Panc1 (cell line): ENCODE measurements around the gene ARFIP1. TPM values are rescaled to one million over a fixed set of nuclear protein-coding genes. Genes with fewer than 3 reads are reported as not detected.

Source experiments
- ATAC-seq: fragments of 200-7000 bp; cut with Tn5 transposase; 2 replicates; pipeline ENCODE4 v1.9.1; 2020; ENCODE audit warnings: mild to moderate bottlenecking, moderate library complexity
- BruUV-seq: library from RNA; stranded (reverse); fragments of 400-500 nt; replicated peaks from 2 replicates; lab custom pipeline; 2021; lab: Mats Ljungman, UMichigan
- CTCF ChIA-PET: fragments of 300-600 bp; sonication (Branson Sonifier 250); formaldehyde crosslinking; loops from one replicate; lab custom pipeline; 2022; ENCODE audit warnings: antibody characterized with exemption; lab: Charles Lee
- POLR2A ChIA-PET: fragments of 300-600 bp; sonication (Branson Sonifier 250); formaldehyde crosslinking; loops from one replicate; lab custom pipeline; 2022; ENCODE audit warnings: antibody characterized with exemption; lab: Charles Lee
- DNase-seq: peaks from one replicate; pipeline ENCODE4 v3.0.0-alpha.2; 2010; ENCODE audit warnings: low read depth, low spot score
- H3K27ac ChIP-seq: 2 replicates; pipeline ENCODE4 v1.5.1; 2011; ENCODE audit warnings: mild to moderate bottlenecking, low read length, inconsistent platforms
- H3K27me3 ChIP-seq: fragments of 200-500 bp; sonication (Bioruptor generic); 2 replicates; pipeline ENCODE4 v1.6.0; 2014; ENCODE audit warnings: low read length, inconsistent platforms; ENCODE audit not compliant: control insufficient read depth, insufficient read depth
- H3K36me3 ChIP-seq: fragments of 200-500 bp; sonication (Bioruptor generic); 2 replicates; pipeline ENCODE4 v1.5.1; 2014; ENCODE audit warnings: inconsistent platforms, mild to moderate bottlenecking, low read length, moderate library complexity; ENCODE audit not compliant: control insufficient read depth, insufficient read depth
- H3K4me1 ChIP-seq: 2 replicates; pipeline ENCODE4 v1.5.1; 2011; ENCODE audit warnings: inconsistent platforms, mild to moderate bottlenecking, low read length, moderate library complexity; ENCODE audit not compliant: control insufficient read depth, insufficient read depth
- H3K4me3 ChIP-seq, 2 experiments: 2 replicates each; pipeline ENCODE4 v1.5.1; 2011 to 2012; ENCODE audit warnings: low read depth in 2 of 2, low read length in 2 of 2, mild to moderate bottlenecking in 2 of 2, inconsistent platforms in 1 of 2, moderate library complexity in 1 of 2
- H3K9me3 ChIP-seq: fragments of 200-500 bp; sonication (Bioruptor generic); 2 replicates; pipeline ENCODE4 v1.5.1; 2014; ENCODE audit warnings: low read depth, mild to moderate bottlenecking, inconsistent platforms, low read length, moderate library complexity; ENCODE audit not compliant: control insufficient read depth, insufficient read depth
- CTCF ChIP-seq: fragments of 450-650 bp; IDR thresholded peaks from 2 replicates; pipeline ENCODE4 v1.5.1; 2017; ENCODE audit warnings: mild to moderate bottlenecking
- POLR2AphosphoS5 ChIP-seq: IDR thresholded peaks from 2 replicates; pipeline ENCODE4 v1.6.1; 2012; ENCODE audit warnings: mild to moderate bottlenecking, low read depth, low read length, moderate library complexity
- REST ChIP-seq, 2 experiments: IDR thresholded peaks; 2 replicates each; pipeline ENCODE4 v1.6.1; 2011 to 2012; ENCODE audit warnings: low read depth in 2 of 2, control low read depth in 1 of 2, low read length in 1 of 2, mild to moderate bottlenecking in 1 of 2, moderate library complexity in 1 of 2; ENCODE audit not compliant: insufficient read depth in 1 of 2
- SIN3A ChIP-seq: IDR thresholded peaks from 2 replicates; pipeline ENCODE4 v1.6.1; 2012; ENCODE audit warnings: low read depth, mild to moderate bottlenecking, low read length, moderate library complexity, borderline replicate concordance; ENCODE audit not compliant: insufficient read depth
- TCF7L2 ChIP-seq: IDR thresholded peaks from 2 replicates; pipeline ENCODE4 v1.6.1; 2011; ENCODE audit warnings: mild to moderate bottlenecking, low read depth, low read length, inconsistent platforms
- in situ Hi-C: cut with HindIII; loops from 2 replicates; pipeline ENCODE4 v1.10.0; 2016; ENCODE audit warnings: low sequenced_read_pairs, low pct_unique_long_range_greater_than_20kb
- intact Hi-C: fragments of 100-400 bp; cut with micrococcal nuclease; formaldehyde crosslinking; loops from one replicate; pipeline ENCODE4 v1.10.0; 2022; ENCODE audit not compliant: unreplicated experiment
- total RNA-seq: library from RNA; stranded (reverse); gene quantifications from one replicate; pipeline ENCODE4 v1.2.1, GENCODE V29; 2021; ENCODE audit not compliant: unreplicated experiment

Gene ARFIP1
- total RNA-seq, 1 experiment from 2014 or later = 22.2 TPM

GRCh38 chr4:152959080-152959479, 179.3 kb downstream of the ARFIP1 start:
- ChIA-PET POLR2A (no interaction called here), CTCF (no interaction called here)
- Histone ChIP-seq H3K4me3 (no peak overlapping the region), H3K36me3 (no peaks in the 10 kb centered on the region), H3K27ac (no peak overlapping the region), H3K9me3 (no peaks in the 10 kb centered on the region), H3K4me1 (no peaks in the 10 kb centered on the region), H3K27me3 (no peaks in the 10 kb centered on the region)
- intact Hi-C loops (no loop called here), in situ Hi-C loops (no loop called here)
- TF ChIP-seq REST (IDR thresholded peaks at IDR 0.05; ENCODE audit: insufficient read depth in 1 of 2, low read depth in 2 of 2, low read length in 1 of 2) (no peak), TCF7L2 (no peak), POLR2AphosphoS5 (no peak), CTCF (no peak), SIN3A (no peak)
- ATAC-seq = no peak
- no TSS peak for BruUV-seq
- no peak for DNase-seq

- TF ChIP-seq TCF7L2 (no peak), SIN3A (no peak), REST (IDR thresholded peaks at IDR 0.05; ENCODE audit: insufficient read depth in 1 of 2, low read depth in 2 of 2, low read length in 1 of 2) (no peak), POLR2AphosphoS5 (no peak)
- H3K9me3 ChIP-seq = no peaks in the 10 kb centered on the region
- H3K4me3 ChIP-seq = no peak overlapping the region
- in situ Hi-C loops (no loop called here), intact Hi-C loops (no loop called here)
- DNase-seq (no peak), ATAC-seq (no peak)
- no TSS peak for BruUV-seq
- ChIA-PET CTCF (no interaction called here), POLR2A (no interaction called here)
- H3K4me1 ChIP-seq = no peaks in the 10 kb centered on the region
- no peaks in the 10 kb centered on the region for H3K36me3 ChIP-seq
- H3K27ac ChIP-seq = no peak overlapping the region
- H3K27me3 ChIP-seq = no peaks in the 10 kb centered on the region
Observed at GRCh38 chr4:152960082-152960481, 180.3 kb downstream of the ARFIP1 start.
